SH-SY5Y (cell line): ENCODE measurements around the gene SPATS2L.

ENCODE experiments used
- GATA2 ChIP-seq: IDR thresholded peaks from 2 replicates; pipeline ENCODE4 v1.6.1; 2011; ENCODE audit warnings: mild to moderate bottlenecking, low read depth, low read length
- GATA3 ChIP-seq: IDR thresholded peaks from 2 replicates; pipeline ENCODE4 v1.6.1; 2011; ENCODE audit warnings: low read depth, mild to moderate bottlenecking, low read length, moderate library complexity

- TF ChIP-seq GATA2 (no peak), GATA3 (no peak)
Measured at GRCh38 chr2:200267350-200267749, 39.1 kb upstream of the SPATS2L start.
